GM23248 (cell line): Measurements from ENCODE around the gene UCHL1.

Experiments used
- EZH2 ChIP-seq: fragments of 200-600 bp; sonication (generic); IDR thresholded peaks from 2 replicates; pipeline ENCODE4 v1.6.1; 2018; ENCODE audit warnings: antibody characterized with exemption, mild to moderate bottlenecking; ENCODE audit not compliant: insufficient read depth, poor library complexity, severe bottlenecking
- EZH2phosphoT487 ChIP-seq: fragments of 200-600 bp; sonication (generic); IDR thresholded peaks from 2 replicates; pipeline ENCODE4 v1.6.1; 2018; ENCODE audit warnings: antibody characterized with exemption, moderate library complexity, mild to moderate bottlenecking, low read depth; ENCODE audit not compliant: insufficient read depth

DNA sequence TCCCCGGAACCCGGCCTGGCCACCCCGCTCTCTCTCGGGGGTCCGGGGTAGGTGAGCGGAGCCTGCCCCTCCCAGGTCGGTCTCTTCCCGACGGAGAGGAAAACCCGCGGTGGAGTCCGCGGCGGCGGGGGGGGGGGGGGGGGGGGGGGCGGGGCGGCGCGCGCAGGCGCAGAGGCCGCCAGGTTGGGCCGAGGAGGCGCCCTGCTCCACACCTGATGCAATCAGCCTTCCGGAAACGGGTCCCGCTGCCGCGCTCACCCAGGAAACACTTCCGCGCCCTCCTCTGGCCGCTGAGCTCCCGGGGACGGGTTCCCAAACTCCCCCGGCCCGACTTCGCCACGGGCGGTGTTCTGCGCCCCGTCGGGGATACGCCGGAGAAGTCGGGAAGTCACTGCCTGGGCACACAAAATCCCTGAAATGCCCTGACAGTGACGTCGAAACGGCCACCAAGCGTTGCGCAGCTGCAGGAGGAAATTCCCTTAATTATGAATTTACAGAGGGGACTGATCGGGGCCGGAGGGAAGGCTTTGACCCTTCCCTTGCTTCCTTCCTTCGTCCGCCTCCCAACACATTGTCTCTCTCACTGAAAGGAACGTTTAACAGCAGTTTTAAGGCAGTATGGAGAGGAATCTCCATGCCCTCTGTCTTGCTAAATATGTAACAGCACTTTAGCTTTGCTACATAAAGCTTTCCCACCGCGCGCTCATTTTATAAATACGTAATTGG is 40.3 kb upstream of the UCHL1 start:
- TF ChIP-seq EZH2 (no peak), EZH2phosphoT487 (no peak)
